Measurements from ENCODE around the gene P2RX6. TPM values are rescaled to one million over a fixed set of nuclear protein-coding genes. Genes with fewer than 3 reads are reported as not detected.
A peak's percentile ranks its signal among the peaks of the same experiment; 100 is the strongest.

P2RX6 gene
- total and polyA plus RNA-seq, 9 of the 15 experiments (the other 6 are each of a cell fraction or from before 2014, with no cell fraction given) = 0.01 to 3.9 (median 1.5) TPM; not detected in 1

DNA sequence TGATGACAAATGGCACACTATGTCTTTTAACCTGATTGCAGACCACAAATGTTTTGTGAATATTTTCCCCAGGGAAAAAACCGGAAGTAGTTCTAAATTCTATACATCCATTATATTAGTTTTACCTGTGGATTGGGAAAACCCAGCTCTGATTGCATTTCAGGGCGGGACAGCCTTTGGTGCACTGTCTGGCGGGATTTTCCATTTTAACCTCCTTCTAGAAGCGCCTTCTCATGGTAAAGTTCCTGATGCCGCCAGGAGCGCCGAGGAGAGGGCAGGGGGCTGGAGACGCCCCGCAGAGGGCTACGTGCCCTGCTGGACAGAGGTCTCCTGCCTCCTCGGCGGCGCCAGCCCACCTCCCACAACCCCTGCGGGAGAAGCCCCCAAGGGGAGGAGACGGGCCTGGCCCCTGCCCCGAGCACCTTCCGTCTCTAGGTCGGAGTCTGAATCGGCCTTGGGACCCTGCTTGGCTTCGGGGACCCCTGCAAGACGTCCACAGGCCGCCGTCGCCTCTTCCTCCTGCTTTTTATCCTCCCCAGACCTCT is 1.2 kb upstream of the P2RX6 start (continued):
- TF ChIP-seq, protein P1, sequence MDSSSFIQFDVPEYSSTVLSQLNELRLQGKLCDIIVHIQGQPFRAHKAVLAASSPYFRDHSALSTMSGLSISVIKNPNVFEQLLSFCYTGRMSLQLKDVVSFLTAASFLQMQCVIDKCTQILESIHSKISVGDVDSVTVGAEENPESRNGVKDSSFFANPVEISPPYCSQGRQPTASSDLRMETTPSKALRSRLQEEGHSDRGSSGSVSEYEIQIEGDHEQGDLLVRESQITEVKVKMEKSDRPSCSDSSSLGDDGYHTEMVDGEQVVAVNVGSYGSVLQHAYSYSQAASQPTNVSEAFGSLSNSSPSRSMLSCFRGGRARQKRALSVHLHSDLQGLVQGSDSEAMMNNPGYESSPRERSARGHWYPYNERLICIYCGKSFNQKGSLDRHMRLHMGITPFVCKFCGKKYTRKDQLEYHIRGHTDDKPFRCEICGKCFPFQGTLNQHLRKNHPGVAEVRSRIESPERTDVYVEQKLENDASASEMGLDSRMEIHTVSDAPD (CRISPR knock-in tag; IDR thresholded peaks at IDR 0.05) = no peak; the same call in 1 of the 2 replicates
- TF ChIP-seq NCOA1 (IDR thresholded peaks at IDR 0.05; ENCODE audit: low read depth) (no peak), TCF7 (IDR thresholded peaks at IDR 0.05; ENCODE audit: borderline replicate concordance) (no peak), TSC22D4 (tag; IDR thresholded peaks at IDR 0.05) (no peak), BHLHE40 (IDR thresholded peaks at IDR 0.05; ENCODE audit: low read length) (no peak), IRF2 (CRISPR knock-in tag; IDR thresholded peaks at IDR 0.05) (no peak), SMAD1 (IDR thresholded peaks at IDR 0.05; ENCODE audit: low read depth, low read length, partially characterized antibody) (no peak), MAFF (IDR thresholded peaks at IDR 0.05; ENCODE audit: low read length) (no peak), MYC (IDR thresholded peaks at IDR 0.05; ENCODE audit: low read depth, low read length) (no peak), MYC (CRISPR knock-in tag; IDR thresholded peaks at IDR 0.05; ENCODE audit: borderline replicate concordance, low read depth) (peak; percentile 40; the same call in 1 of the 2 replicates), CC2D1A (IDR thresholded peaks at IDR 0.05) (no peak), ZNF695 (CRISPR knock-in tag; IDR thresholded peaks at IDR 0.05) (peak; percentile 79; the same call in 1 of the 2 replicates)
- TF ChIP-seq, protein P2, sequence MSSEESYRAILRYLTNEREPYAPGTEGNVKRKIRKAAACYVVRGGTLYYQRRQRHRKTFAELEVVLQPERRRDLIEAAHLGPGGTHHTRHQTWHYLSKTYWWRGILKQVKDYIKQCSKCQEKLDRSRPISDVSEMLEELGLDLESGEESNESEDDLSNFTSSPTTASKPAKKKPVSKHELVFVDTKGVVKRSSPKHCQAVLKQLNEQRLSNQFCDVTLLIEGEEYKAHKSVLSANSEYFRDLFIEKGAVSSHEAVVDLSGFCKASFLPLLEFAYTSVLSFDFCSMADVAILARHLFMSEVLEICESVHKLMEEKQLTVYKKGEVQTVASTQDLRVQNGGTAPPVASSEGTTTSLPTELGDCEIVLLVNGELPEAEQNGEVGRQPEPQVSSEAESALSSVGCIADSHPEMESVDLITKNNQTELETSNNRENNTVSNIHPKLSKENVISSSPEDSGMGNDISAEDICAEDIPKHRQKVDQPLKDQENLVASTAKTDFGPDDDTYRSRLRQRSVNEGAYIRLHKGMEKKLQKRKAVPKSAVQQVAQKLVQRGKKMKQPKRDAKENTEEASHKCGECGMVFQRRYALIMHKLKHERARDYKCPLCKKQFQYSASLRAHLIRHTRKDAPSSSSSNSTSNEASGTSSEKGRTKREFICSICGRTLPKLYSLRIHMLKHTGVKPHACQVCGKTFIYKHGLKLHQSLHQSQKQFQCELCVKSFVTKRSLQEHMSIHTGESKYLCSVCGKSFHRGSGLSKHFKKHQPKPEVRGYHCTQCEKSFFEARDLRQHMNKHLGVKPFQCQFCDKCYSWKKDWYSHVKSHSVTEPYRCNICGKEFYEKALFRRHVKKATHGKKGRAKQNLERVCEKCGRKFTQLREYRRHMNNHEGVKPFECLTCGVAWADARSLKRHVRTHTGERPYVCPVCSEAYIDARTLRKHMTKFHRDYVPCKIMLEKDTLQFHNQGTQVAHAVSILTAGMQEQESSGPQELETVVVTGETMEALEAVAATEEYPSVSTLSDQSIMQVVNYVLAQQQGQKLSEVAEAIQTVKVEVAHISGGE (CRISPR knock-in tag; IDR thresholded peaks at IDR 0.05) = peak in 1 of 3 experiments; percentile 50; a peak in 1 of 6 replicates
- TF ChIP-seq, protein P3, sequence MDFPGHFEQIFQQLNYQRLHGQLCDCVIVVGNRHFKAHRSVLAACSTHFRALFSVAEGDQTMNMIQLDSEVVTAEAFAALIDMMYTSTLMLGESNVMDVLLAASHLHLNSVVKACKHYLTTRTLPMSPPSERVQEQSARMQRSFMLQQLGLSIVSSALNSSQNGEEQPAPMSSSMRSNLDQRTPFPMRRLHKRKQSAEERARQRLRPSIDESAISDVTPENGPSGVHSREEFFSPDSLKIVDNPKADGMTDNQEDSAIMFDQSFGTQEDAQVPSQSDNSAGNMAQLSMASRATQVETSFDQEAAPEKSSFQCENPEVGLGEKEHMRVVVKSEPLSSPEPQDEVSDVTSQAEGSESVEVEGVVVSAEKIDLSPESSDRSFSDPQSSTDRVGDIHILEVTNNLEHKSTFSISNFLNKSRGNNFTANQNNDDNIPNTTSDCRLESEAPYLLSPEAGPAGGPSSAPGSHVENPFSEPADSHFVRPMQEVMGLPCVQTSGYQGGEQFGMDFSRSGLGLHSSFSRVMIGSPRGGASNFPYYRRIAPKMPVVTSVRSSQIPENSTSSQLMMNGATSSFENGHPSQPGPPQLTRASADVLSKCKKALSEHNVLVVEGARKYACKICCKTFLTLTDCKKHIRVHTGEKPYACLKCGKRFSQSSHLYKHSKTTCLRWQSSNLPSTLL (IDR thresholded peaks at IDR 0.05) = no peak
- TF ChIP-seq, protein P4, sequence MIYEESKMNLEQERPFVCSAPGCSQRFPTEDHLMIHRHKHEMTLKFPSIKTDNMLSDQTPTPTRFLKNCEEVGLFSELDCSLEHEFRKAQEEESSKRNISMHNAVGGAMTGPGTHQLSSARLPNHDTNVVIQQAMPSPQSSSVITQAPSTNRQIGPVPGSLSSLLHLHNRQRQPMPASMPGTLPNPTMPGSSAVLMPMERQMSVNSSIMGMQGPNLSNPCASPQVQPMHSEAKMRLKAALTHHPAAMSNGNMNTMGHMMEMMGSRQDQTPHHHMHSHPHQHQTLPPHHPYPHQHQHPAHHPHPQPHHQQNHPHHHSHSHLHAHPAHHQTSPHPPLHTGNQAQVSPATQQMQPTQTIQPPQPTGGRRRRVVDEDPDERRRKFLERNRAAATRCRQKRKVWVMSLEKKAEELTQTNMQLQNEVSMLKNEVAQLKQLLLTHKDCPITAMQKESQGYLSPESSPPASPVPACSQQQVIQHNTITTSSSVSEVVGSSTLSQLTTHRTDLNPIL (CRISPR knock-in tag; IDR thresholded peaks at IDR 0.05) = no peak
- TF ChIP-seq, protein P5, sequence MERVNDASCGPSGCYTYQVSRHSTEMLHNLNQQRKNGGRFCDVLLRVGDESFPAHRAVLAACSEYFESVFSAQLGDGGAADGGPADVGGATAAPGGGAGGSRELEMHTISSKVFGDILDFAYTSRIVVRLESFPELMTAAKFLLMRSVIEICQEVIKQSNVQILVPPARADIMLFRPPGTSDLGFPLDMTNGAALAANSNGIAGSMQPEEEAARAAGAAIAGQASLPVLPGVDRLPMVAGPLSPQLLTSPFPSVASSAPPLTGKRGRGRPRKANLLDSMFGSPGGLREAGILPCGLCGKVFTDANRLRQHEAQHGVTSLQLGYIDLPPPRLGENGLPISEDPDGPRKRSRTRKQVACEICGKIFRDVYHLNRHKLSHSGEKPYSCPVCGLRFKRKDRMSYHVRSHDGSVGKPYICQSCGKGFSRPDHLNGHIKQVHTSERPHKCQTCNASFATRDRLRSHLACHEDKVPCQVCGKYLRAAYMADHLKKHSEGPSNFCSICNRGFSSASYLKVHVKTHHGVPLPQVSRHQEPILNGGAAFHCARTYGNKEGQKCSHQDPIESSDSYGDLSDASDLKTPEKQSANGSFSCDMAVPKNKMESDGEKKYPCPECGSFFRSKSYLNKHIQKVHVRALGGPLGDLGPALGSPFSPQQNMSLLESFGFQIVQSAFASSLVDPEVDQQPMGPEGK (CRISPR knock-in tag; IDR thresholded peaks at IDR 0.05; ENCODE audit: borderline replicate concordance) = no peak
- TF ChIP-seq, protein P6, sequence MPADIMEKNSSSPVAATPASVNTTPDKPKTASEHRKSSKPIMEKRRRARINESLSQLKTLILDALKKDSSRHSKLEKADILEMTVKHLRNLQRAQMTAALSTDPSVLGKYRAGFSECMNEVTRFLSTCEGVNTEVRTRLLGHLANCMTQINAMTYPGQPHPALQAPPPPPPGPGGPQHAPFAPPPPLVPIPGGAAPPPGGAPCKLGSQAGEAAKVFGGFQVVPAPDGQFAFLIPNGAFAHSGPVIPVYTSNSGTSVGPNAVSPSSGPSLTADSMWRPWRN (IDR thresholded peaks at IDR 0.05; ENCODE audit: low read depth) = no peak

All from K562 (cell line).